ENCODE data around the gene HOXD12. TPM values are rescaled to one million over a fixed set of nuclear protein-coding genes. Genes with fewer than 3 reads are reported as not detected.

HOXD12 gene
- polyA plus RNA-seq, 1 of the 3 experiments (the other 2 are of a cell fraction): not detected

GRCh38 chr2:176126929-176127773 is 27.6 kb downstream of the HOXD12 start:
- H3K9ac ChIP-seq: no peak overlapping the region
- H3K36me3 ChIP-seq (replicated peaks in 1 of 2; ENCODE audit: control insufficient read depth in 1 of 2, insufficient read depth in 2 of 2, low read length in 1 of 2): no peaks in the 10 kb centered on the region
- CTCF ChIA-PET: interaction anchor here (0.6 to 26.1 kb wide), 71 partner anchors 13 to 1780 kb away, joined by 3 to 1047 read pairs (median 5); partner anchors contain the start of gene HOXD10
- 17% methylated on average over 13 of the region's 13 CpGs for WGBS (ENCODE audit: low lambda C conversion rate)
- H2AFZ ChIP-seq (ENCODE audit: low read depth): 0 out of 2 replicates have a peak overlapping the region, but pooled peaks have one; percentile 2
- H3F3A ChIP-seq (replicated peaks; ENCODE audit: insufficient read depth): peaks cover 11% of the 10 kb centered on the region
- peaks cover 10% of the 10 kb centered on the region for H3K79me2 ChIP-seq (ENCODE audit: insufficient read depth)
- TF ChIP-seq CHD2 (IDR thresholded peaks at IDR 0.05; ENCODE audit: low read length, partially characterized antibody): no peak
- peak; percentile 72 for TF ChIP-seq SMC3 (IDR thresholded peaks at IDR 0.05; ENCODE audit: low read depth, low read length)
- no peak for TF ChIP-seq GABPA (IDR thresholded peaks at IDR 0.05; ENCODE audit: low read depth)
- no peak for TF ChIP-seq EZH2phosphoT487 (IDR thresholded peaks at IDR 0.05; ENCODE audit: borderline replicate concordance, low read depth)
- TF ChIP-seq JUND (IDR thresholded peaks at IDR 0.05): no peak
- TF ChIP-seq RAD21 (IDR thresholded peaks at IDR 0.05; ENCODE audit: low read length): peak; percentile 94
- 0 out of 2 replicates have a peak, but pooled peaks have one; percentile 8 for TF ChIP-seq TCF12 (IDR thresholded peaks at IDR 0.05)
- TF ChIP-seq ZBTB33 (IDR thresholded peaks at IDR 0.05; ENCODE audit: borderline replicate concordance, low read depth): no peak
- TF ChIP-seq MAX (IDR thresholded peaks at IDR 0.05; ENCODE audit: low read depth): no peak
- TF ChIP-seq USF1 (IDR thresholded peaks at IDR 0.05; ENCODE audit: borderline replicate concordance, low read depth): no peak
- TF ChIP-seq MEF2A (IDR thresholded peaks at IDR 0.05; ENCODE audit: borderline replicate concordance, low read depth): no peak
- TF ChIP-seq RCOR1 (IDR thresholded peaks at IDR 0.05; ENCODE audit: low read length): 0 out of 2 replicates have a peak, but pooled peaks have one; percentile 7
- peak; percentile 97 for TF ChIP-seq CTCF (IDR thresholded peaks at IDR 0.05)
- H3K9me2 ChIP-seq: no peaks in the 10 kb centered on the region
- H3K4me3 ChIP-seq (ENCODE audit: low read depth in 2 of 2, low read length in 1 of 2): peak overlapping the region; percentile 19 to 25; a peak in 1 of 4 replicates
- POLR2A ChIA-PET: interaction anchor here (0.7 to 1.3 kb wide), 6 partner anchors 9 to 1022 kb away, joined by 3 to 6 read pairs (median 4); no protein-coding TSS in a partner anchor
- no peaks in the 10 kb centered on the region for H4K20me1 ChIP-seq (ENCODE audit: insufficient read depth)
- no peaks in the 10 kb centered on the region for H3K9me3 ChIP-seq
- H3K4me1 ChIP-seq (ENCODE audit: control insufficient read depth in 1 of 2, insufficient read depth in 2 of 2, low read depth in 1 of 2, low read length in 1 of 2): peaks cover 4 to 20% of the 10 kb centered on the region in 2 experiments; a peak in 3 of 4 replicates
- H3K4me2 ChIP-seq: 0 out of 2 replicates have a peak overlapping the region, but pooled peaks have one; percentile 37
- H3K27ac ChIP-seq (ENCODE audit: low read depth in 2 of 2, low read length in 1 of 2): no peak overlapping the region; a peak in 1 of 4 replicates
- DNase-seq: peak; percentile 63
- H3K27me3 ChIP-seq (ENCODE audit: insufficient read depth): no peaks in the 10 kb centered on the region; the same call in 1 of the 2 replicates

Data from SK-N-SH (cell line).